Mucosa of stomach (tissue), 1 donor: ENCODE measurements around the gene UBAP2L.
"Not testable (repeated sequence)": the region's sequence is repeated elsewhere in the genome, so short reads cannot be mapped to it uniquely, and the experiment has no call there.

Experiments
- H3K27me3 ChIP-seq: one replicate; pipeline ENCODE4 v1.7.0; 2013; ENCODE audit warnings: mild to moderate bottlenecking, low read length; ENCODE audit not compliant: control insufficient read depth, insufficient read depth
- H3K36me3 ChIP-seq: one replicate; pipeline ENCODE4 v1.7.0; 2013; ENCODE audit warnings: low read length; ENCODE audit not compliant: control insufficient read depth, insufficient read depth
- H3K4me1 ChIP-seq: one replicate; pipeline ENCODE4 v1.7.0; 2013; ENCODE audit warnings: mild to moderate bottlenecking, low read length; ENCODE audit not compliant: control insufficient read depth, insufficient read depth
- H3K4me3 ChIP-seq: one replicate; pipeline ENCODE4 v1.7.0; 2013; ENCODE audit warnings: low read length
- H3K9ac ChIP-seq: one replicate; pipeline ENCODE4 v1.7.0; 2013; ENCODE audit warnings: mild to moderate bottlenecking, low read length, moderate library complexity
- H3K9me3 ChIP-seq: one replicate; pipeline ENCODE4 v1.7.0; 2013; ENCODE audit warnings: mild to moderate bottlenecking, low read length, moderate library complexity; ENCODE audit not compliant: control insufficient read depth
- donor health status: Pancreatic carcinoma.

The UBAP2L gene

GRCh38 chr1:154306151-154306550 is 85.4 kb downstream of the UBAP2L start:
- H3K9ac ChIP-seq = no peak overlapping the region
- no peak overlapping the region for H3K4me3 ChIP-seq
- no peaks in the 10 kb centered on the region for H3K27me3 ChIP-seq
- H3K9me3 ChIP-seq = no peaks in the 10 kb centered on the region
- H3K36me3 ChIP-seq = no peaks in the 10 kb centered on the region
- no peaks in the 10 kb centered on the region for H3K4me1 ChIP-seq

DNA sequence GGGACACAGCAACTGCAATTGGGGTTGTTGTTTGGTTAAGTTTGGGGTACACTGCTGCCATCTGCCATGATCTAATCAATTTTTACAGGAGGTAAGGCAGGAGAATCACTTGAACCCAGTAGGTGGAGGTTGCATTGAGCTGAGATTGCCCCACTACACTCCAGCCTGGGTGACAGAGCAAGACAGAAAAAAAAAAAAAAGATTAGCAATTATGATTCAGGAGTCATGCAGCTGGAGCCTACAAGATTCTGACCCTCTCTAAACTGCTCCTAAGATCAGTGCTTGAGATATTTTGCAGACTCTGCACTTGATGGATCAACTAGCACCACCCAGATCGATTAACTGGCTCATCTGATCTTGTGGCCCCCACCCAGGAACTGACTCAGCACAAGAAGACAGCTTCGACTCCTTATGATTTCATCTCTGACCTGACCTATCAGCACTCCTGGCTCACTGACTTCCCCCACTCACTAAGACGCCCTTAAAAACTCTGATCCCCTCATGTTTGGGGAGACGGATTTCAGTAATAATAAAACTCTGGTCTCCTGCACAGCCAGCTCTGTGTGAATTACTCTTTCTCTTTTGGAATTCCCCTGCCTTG is 87.0 kb downstream of the UBAP2L start:
- not testable (repeated sequence) for H3K36me3 ChIP-seq, H3K9ac ChIP-seq, H3K4me3 ChIP-seq, H3K9me3 ChIP-seq, H3K27me3 ChIP-seq, H3K4me1 ChIP-seq

DNA sequence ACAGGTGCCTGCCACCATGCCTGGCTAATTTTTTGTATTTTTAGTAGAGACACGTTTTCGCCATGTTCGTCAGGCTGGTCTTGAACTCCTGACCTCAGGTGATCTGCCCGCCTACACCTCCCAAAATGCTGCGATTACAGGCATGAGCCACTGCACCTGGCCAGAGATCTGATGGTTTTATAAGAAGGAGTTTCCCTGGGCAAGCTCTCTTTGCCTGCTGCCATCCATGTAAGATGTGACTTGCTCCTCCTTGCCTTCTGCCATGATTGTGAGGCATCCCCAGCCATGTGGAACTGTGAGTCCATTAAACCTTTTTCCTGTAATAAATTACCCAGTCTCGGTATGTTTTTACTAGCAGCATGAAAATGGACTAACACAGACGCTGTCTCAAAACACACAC is 88.4 kb downstream of the UBAP2L start:
- not testable (repeated sequence) for H3K4me1 ChIP-seq, H3K36me3 ChIP-seq, H3K4me3 ChIP-seq, H3K9ac ChIP-seq, H3K27me3 ChIP-seq, H3K9me3 ChIP-seq

DNA sequence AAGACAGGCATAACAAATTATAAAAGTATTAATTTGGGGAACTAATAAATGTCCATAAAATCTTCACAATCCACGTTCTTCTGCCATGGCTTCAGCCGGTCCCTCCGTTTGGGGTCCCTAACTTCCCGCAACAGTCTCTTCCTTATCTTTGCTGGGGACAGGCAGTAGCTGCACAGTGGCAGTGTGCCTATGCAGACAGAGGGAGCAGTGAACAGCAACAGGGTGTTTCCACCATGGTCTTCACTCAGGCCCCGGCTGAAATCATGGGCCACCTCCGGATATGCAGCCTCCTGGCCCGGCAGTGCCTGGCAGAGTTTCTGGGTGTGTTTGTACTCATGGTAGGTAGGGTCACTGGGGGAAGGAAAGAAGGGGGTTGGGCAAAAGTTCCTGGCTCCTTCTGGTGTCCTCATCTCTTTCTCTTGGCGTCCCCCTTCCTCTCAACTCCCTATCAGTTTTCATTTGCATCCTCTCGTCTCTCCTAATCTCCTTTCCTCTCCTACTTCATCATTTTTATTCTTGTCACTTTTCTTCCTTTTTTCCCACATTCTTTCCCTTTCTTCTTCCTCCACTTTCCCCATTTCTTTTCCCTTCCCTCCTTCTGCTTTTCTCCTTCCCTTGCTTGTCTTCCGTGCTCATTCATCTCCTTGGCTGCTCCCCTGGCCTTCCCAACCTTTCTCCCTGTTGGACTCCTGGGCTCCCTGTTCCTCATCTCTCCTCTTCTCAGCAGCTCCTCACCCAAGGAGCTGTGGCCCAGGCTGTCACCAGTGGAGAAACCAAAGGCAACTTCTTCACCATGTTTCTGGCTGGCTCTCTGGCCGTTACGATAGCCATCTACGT is 91.7 kb downstream of the UBAP2L start:
- H3K9ac ChIP-seq, H3K27me3 ChIP-seq, H3K4me1 ChIP-seq, H3K4me3 ChIP-seq, H3K9me3 ChIP-seq, H3K36me3 ChIP-seq: not testable (repeated sequence)

- H3K9me3 ChIP-seq = no peaks in the 10 kb centered on the region
- H3K9ac ChIP-seq = no peak overlapping the region
- no peaks in the 10 kb centered on the region for H3K36me3 ChIP-seq
- no peak overlapping the region for H3K4me3 ChIP-seq
- H3K27me3 ChIP-seq = no peaks in the 10 kb centered on the region
- H3K4me1 ChIP-seq = no peaks in the 10 kb centered on the region
These were observed 92.3 kb downstream of the UBAP2L start for GRCh38 chr1:154313066-154313356.

DNA sequence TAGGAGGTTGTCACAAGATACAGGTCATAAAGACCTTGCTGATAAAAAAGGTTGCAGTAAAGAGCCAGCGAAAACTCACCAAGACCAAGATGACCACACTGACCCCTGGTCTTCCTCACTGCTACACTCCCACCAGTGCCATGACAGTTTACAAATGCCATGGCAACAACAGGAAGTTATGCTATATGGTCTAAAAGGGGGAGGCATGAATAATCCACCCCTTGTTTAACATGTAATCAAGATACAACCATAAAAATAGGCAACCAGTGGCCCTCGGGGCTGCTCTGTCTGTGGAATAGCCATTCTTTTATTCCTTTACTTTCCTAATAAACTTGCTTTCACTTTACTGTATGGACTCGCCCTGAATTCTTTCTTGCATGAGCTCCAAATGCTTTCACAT is 93.5 kb downstream of the UBAP2L start:
- not testable (repeated sequence) for H3K9ac ChIP-seq, H3K36me3 ChIP-seq, H3K9me3 ChIP-seq, H3K27me3 ChIP-seq, H3K4me3 ChIP-seq, H3K4me1 ChIP-seq

DNA sequence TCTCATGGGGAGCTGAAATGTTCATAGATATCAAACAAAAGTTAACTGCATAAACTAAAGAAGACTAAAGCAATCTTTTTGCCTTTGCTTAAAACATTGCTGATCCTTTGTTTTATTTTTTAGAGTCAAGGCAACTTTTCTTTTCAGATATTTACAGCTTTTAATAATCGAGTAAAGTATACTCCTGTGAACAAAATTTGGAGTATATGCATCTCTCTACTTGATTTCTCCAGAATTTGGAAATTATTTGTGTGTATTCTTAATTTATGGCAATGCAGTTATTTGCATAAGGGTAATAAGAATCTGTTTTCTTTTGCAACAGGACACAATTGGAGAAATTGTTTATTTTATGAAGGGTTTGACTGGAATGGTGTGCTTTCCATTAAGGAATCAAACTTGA is 95.9 kb downstream of the UBAP2L start:
- no peaks in the 10 kb centered on the region for H3K27me3 ChIP-seq
- H3K36me3 ChIP-seq = no peaks in the 10 kb centered on the region
- H3K9me3 ChIP-seq = no peaks in the 10 kb centered on the region
- no peak overlapping the region for H3K4me3 ChIP-seq
- no peak overlapping the region for H3K9ac ChIP-seq
- peaks cover 10% of the 10 kb centered on the region for H3K4me1 ChIP-seq

GRCh38 chr1:154318386-154318785 is 97.6 kb downstream of the UBAP2L start:
- H3K36me3 ChIP-seq = no peaks in the 10 kb centered on the region
- H3K4me1 ChIP-seq = peaks cover 10% of the 10 kb centered on the region
- H3K9me3 ChIP-seq = no peaks in the 10 kb centered on the region

More at GRCh38 chr1:154318386-154318785, 97.6 kb downstream of the UBAP2L start:
- H3K27me3 ChIP-seq = peaks cover 6% of the 10 kb centered on the region
- H3K4me3 ChIP-seq = no peak overlapping the region
- no peak overlapping the region for H3K9ac ChIP-seq
